K562 (cell line): Measurements from ENCODE around the gene DHX57. TPM values are rescaled to one million over a fixed set of nuclear protein-coding genes. Genes with fewer than 3 reads are reported as not detected.

ENCODE experiments used
- BDP1 ChIP-seq: IDR thresholded peaks from 3 replicates; pipeline ENCODE4 v1.6.1; 2011; ENCODE audit not compliant: insufficient read length, insufficient read depth
- CBX5 ChIP-seq: IDR thresholded peaks from 2 replicates; pipeline ENCODE4 v1.6.1; 2014; ENCODE audit warnings: low read depth, borderline replicate concordance
- CEBPZ ChIP-seq: fragments of 150-350 bp; IDR thresholded peaks from 2 replicates; pipeline ENCODE4 v1.6.1; 2014; ENCODE audit warnings: low read depth, mild to moderate bottlenecking, low read length, borderline replicate concordance
- CTBP1 ChIP-seq: fragments of 450-650 bp; IDR thresholded peaks from 2 replicates; pipeline ENCODE4 v1.6.1; 2016; ENCODE audit warnings: borderline replicate concordance
- CUX1 ChIP-seq: fragments of 200-800 bp; sonication (Bioruptor generic); IDR thresholded peaks from 2 replicates; pipeline ENCODE4 v1.6.1; 2016; ENCODE audit warnings: missing genetic modification characterization, missing compliant biosample characterization
- ESRRB ChIP-seq: fragments of 250-450 bp; sonication (Bioruptor Pico); IDR thresholded peaks from 2 replicates; pipeline ENCODE4 v1.5.0; 2020; ENCODE audit warnings: mild to moderate bottlenecking, moderate library complexity, borderline replicate concordance
- GATAD2B ChIP-seq: fragments of 450-650 bp; IDR thresholded peaks from 2 replicates; pipeline ENCODE4 v1.6.1; 2017; ENCODE audit warnings: mild to moderate bottlenecking, borderline replicate concordance
- HDGF ChIP-seq: fragments of 450-650 bp; IDR thresholded peaks from 2 replicates; pipeline ENCODE4 v1.6.1; 2016
- IRF1 ChIP-seq: sonication (generic); formaldehyde crosslinking; IDR thresholded peaks from 2 replicates; pipeline ENCODE4 v1.8.0; 2022; ENCODE audit warnings: missing genetic modification reagents, mild to moderate bottlenecking, borderline replicate concordance
- NKRF ChIP-seq: fragments of 450-650 bp; IDR thresholded peaks from 2 replicates; pipeline ENCODE4 v1.6.1; 2016; ENCODE audit warnings: borderline replicate concordance
- TEAD2 ChIP-seq: fragments of 450-650 bp; IDR thresholded peaks from 2 replicates; pipeline ENCODE4 v1.6.1; 2016; ENCODE audit warnings: missing genetic modification characterization, control low read depth, missing compliant biosample characterization
- TFAM ChIP-seq: fragments of 250-450 bp; sonication (Bioruptor Pico); conservative IDR thresholded peaks from 2 replicates; pipeline ENCODE4 v1.5.0; 2021; ENCODE audit warnings: mild to moderate bottlenecking, moderate library complexity
- ZNF133 ChIP-seq: fragments of 250-450 bp; sonication (Bioruptor Pico); IDR thresholded peaks from 2 replicates; pipeline ENCODE4 v1.4.0; 2020; ENCODE audit warnings: mild to moderate bottlenecking
- ZNF134 ChIP-seq: fragments of 250-450 bp; sonication (Bioruptor Pico); conservative IDR thresholded peaks from 2 replicates; pipeline ENCODE4 v1.4.0; 2020
- ZNF184 ChIP-seq: sonication (generic); formaldehyde crosslinking; IDR thresholded peaks from 2 replicates; pipeline ENCODE4 v1.5.0; 2020; ENCODE audit warnings: missing genetic modification reagents
- ZNF507 ChIP-seq: conservative IDR thresholded peaks from 2 replicates; pipeline ENCODE4 v1.6.1; 2017; ENCODE audit warnings: missing genetic modification characterization, missing compliant biosample characterization
- ZNF699 ChIP-seq: fragments of 250-450 bp; sonication (Bioruptor Pico); IDR thresholded peaks from 2 replicates; pipeline ENCODE4 v1.8.0; 2021; ENCODE audit warnings: mild to moderate bottlenecking, moderate library complexity; ENCODE audit not compliant: insufficient replicate concordance
- polyA plus RNA-seq, 8 experiments: library from polyadenylated mRNA; depleted of rRNA in 4 of 8; stranded (reverse) in 5 of 8; unstranded in 3 of 8; fragments of >200 nt; fragmentation: Nextera tagmentation in 2 of 8; fragmentation: Illumina TruSeq in 1 of 8; extraction: Ambion mirVana in 2 of 8; extraction: Trizol in 1 of 8; gene quantifications; 2 replicates each; pipeline versions ENCODE4 v1.2.1 to v1.2.3, GENCODE V29; 2011 to 2014; ENCODE audit warnings: inconsistent platforms in 1 of 8, missing spikeins in 1 of 8
- total RNA-seq, 7 experiments: library from RNA; depleted of rRNA in 6 of 7; stranded (reverse); fragments of >200 nt in 6 of 7; fragmentation: Illumina TruSeq in 2 of 7; extraction: Trizol in 2 of 7; gene quantifications; 2 replicates each; pipeline versions ENCODE4 v1.2.1 to v1.2.3, GENCODE V29; 2011 to 2021; ENCODE audit warnings: low replicate concordance in 1 of 7

DHX57 gene
- total and polyA plus RNA-seq, 9 of the 15 experiments (the other 6 are each of a cell fraction or from before 2014, with no cell fraction given): 7.4 to 23.6 (median 17.9) TPM

GRCh38 chr2:38750891-38751595 lies 124.7 kb downstream of the DHX57 start, which contains the start of gene SRSF7 (continued):
- TF ChIP-seq CUX1 (CRISPR knock-in tag) (no peak), CBX5 (peak; percentile 10; the same call in 1 of the 2 replicates), HDGF (no peak), ZNF699 (CRISPR knock-in tag) (no peak), ESRRB (CRISPR knock-in tag) (peak; percentile 69; the same call in 1 of the 2 replicates), BDP1 (no peak), ZNF133 (CRISPR knock-in tag) (no peak), IRF1 (peak; percentile 63; the same call in 1 of the 2 replicates), NKRF (peak; percentile 96), GATAD2B (0 out of 2 replicates have a peak, but pooled peaks have one; percentile 43), ZNF134 (CRISPR knock-in tag) (no peak), ZNF184 (CRISPR knock-in tag) (no peak), CEBPZ (0 out of 2 replicates have a peak, but pooled peaks have one; percentile 29), ZNF507 (tag) (no peak), TFAM (CRISPR knock-in tag) (no peak), TEAD2 (tag) (no peak), CTBP1 (peak; percentile 85; the same call in 1 of the 2 replicates)
